HuH-7.5 (cell line): ENCODE results near the gene MINPP1.
A peak's percentile ranks its signal among the peaks of the same experiment; 100 is the strongest.
"Not testable (repeated sequence)": the region's sequence is repeated elsewhere in the genome, so short reads cannot be mapped to it uniquely, and the experiment has no call there.

Experiments used
- DNase-seq: peaks from one replicate; pipeline ENCODE4 v3.0.0; 2011; ENCODE audit warnings: low spot score

Gene MINPP1, protein sequence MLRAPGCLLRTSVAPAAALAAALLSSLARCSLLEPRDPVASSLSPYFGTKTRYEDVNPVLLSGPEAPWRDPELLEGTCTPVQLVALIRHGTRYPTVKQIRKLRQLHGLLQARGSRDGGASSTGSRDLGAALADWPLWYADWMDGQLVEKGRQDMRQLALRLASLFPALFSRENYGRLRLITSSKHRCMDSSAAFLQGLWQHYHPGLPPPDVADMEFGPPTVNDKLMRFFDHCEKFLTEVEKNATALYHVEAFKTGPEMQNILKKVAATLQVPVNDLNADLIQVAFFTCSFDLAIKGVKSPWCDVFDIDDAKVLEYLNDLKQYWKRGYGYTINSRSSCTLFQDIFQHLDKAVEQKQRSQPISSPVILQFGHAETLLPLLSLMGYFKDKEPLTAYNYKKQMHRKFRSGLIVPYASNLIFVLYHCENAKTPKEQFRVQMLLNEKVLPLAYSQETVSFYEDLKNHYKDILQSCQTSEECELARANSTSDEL

DNA sequence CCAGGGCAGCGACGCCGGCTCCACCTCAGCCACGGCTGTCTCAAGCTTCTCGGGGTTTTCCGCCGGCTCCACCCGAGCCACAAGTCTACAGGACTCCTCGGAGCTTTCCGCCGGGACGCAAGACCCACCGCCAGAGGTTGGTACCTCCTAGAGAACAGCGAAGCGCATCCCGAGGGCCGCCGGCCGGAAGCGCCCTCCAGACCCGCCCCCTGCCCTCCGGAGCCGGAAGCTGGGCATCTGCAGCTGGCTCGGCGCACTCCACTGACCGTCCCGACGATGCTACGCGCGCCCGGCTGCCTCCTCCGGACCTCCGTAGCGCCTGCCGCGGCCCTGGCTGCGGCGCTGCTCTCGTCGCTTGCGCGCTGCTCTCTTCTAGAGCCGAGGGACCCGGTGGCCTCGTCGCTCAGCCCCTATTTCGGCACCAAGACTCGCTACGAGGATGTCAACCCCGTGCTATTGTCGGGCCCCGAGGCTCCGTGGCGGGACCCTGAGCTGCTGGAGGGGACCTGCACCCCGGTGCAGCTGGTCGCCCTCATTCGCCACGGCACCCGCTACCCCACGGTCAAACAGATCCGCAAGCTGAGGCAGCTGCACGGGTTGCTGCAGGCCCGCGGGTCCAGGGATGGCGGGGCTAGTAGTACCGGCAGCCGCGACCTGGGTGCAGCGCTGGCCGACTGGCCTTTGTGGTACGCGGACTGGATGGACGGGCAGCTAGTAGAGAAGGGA, at the start of gene MINPP1:
Gene MINPP1 (plus strand): TSS at position 254 of the 726 bp plus-strand sequence. CDS start 23 bp downstream, at position 277.
- peak; percentile 73 for DNase-seq

DNA sequence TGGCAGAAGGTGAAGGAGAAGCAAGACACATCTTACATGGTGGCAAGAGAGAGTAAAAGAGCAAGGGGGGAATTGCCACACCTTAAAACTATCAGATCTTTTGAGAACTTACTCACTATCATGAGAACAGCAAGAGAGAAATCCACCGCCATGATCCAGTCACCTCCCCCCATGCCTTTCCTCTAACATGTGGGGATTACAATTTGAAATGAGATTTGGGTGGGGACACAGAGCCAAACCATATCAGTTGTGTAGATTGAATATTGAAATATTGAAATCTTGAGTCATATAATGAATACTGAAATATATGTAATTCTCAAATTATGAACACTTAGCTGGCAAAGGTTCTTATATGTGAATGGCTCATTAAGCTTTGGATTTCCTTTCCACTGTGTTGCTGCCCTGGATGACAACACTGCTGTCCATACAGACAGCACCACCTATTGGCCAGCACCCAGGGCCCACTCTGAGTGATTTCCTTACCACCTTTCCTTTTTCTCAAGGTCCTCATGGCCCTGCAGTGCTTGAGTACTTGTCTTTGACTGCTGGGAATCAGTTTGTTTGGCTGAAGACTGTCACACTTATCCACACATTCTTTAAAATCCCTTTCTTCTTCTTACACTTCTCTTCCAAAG, 48.0 kb upstream of the MINPP1 start:
- DNase-seq: not testable (repeated sequence)

DNA sequence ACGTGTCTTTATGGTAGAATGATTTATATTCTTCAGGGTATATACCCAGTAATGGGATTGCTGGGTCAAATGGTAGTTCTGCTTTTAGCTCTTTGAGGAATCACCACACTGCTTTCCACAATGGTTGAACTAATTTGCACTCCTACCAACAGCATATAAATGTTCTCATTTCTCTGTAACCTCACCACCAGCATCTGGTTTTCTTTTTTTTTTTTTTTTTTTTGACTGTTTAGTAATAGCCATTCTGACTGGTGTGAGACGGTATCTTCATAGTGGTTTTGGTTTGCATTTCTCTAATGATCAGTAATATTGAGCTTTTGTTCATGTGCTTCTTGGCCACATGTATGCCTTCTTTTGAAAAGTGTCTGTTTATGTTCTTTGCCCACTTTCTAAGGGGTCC, 42.9 kb upstream of the MINPP1 start:
- not testable (repeated sequence) for DNase-seq

DNA sequence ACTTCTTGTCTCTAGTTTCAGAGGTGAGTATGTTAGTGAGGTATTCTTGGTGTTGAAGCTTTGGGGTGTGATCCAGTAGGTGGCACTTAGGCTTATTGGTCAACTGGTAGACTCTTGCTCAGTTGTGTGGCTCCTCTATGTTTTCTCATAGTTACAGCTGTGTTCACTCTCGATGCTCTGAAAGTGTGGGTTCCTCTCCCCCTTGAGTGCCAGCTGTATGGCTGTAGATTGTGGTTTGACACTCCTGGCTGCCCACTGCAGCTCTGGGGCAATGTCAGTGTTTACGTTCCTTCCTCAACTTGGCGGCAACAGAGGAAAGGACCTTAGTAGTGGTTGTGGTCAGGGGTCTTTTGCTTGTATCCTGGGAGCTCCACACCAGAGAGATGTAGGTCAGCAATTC, 37.8 kb upstream of the MINPP1 start:
- not testable (repeated sequence) for DNase-seq

- not testable (repeated sequence) for DNase-seq
Measured at GRCh38 chr10:87488733-87489132, 16.0 kb upstream of the MINPP1 start.

- not testable (repeated sequence) for DNase-seq
Measured at GRCh38 chr10:87490285-87490684, 14.4 kb upstream of the MINPP1 start.

DNA sequence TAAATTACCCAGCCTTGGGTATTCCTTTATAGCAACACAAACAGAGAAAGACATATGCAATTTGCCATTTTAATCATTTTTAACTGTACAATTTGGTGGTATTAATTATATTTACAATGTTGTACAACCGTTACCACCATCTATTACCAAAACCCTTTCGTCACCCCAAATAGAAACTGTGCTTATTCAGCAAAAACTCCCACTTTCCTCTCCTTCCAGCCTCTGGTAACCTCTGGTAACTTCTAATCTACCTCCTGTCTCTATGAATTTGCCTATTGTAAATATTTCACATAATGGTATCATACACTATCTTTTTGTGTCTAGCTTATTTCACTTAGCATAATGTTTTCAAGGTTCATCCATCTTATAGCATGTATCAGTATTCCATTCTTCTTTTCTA, 12.2 kb upstream of the MINPP1 start:
- not testable (repeated sequence) for DNase-seq

DNA sequence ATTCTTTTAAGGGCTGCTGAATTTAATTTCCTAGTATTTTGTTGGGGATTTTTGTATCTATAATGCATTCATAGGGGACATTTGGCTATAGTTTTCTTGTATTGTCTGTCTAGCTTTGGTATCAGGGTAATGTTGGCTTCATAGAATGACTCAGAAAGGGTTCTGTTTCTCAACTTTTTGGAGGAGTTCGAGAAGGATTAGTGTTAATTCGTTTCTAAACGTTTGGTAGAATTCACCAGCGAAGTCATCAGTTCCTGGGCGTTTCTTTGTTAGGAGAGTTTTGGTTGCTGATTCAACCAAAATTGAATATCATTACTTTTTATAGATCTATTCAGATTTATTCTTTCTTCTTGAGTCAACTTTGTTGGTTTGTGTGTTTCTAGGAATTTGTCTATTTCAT, 9.2 kb upstream of the MINPP1 start:
- DNase-seq: not testable (repeated sequence)

- DNase-seq: not testable (repeated sequence)
Measured at GRCh38 chr10:87497386-87497785, 7.3 kb upstream of the MINPP1 start.

DNA sequence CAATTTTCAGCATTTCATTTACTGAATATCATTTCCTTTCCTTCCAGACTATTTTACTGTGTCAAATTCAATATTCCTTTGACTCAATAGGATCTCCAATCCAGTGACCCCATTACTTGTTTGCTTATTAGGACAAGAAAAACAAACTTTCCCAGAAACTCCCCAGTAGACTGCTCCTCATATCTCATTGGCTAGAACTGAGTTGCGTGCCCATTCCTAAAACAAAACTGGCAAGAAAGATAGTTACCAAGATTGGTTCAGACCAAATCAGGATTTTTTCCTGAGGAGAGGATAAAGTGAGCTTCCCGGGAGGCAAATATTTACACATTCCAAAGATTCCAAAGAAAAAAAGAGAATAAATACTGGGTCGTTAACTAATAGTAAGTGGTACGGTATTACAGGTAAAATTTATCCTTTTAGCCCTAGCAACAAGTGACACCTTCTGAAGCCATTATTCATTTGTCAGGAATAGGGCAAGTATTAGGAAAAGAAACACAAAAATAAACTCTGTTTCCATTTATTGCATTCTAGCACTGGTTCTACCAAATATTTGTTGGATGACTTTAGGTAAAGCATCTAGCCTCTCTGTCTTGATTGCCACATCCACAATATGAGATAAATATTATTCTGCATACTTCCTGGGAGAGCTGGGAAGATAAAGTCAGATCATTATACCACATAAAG, 6.4 kb upstream of the MINPP1 start:
- DNase-seq: not testable (repeated sequence)

GRCh38 chr10:87500646-87501048, 4.0 kb upstream of the MINPP1 start:
- peak; percentile 68 for DNase-seq

GRCh38 chr10:87503401-87503800, 1.3 kb upstream of the MINPP1 start:
- DNase-seq: no peak

DNA sequence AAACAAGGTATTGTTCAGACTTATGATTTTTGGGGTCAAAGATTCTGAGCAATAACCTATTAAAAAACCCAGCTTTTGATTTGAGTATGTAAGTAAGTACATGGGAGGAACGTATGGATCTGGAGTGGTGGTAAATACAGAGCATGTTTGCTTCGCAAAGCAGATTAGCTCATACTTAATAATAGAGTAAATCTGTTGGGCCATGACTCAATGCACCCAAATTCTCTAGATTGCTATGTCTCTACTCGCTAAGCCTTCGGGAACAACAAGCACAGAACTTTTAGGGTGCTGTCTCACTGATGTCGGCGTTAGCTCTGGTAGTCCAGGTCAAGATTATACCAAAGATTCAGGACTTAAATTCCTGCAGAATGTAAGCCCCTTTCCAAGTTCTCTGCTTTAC, 807 bp upstream of the MINPP1 start:
- DNase-seq: no peak

GRCh38 chr10:87504307-87504639, 420 bp upstream of the MINPP1 start:
- no peak for DNase-seq

DNA sequence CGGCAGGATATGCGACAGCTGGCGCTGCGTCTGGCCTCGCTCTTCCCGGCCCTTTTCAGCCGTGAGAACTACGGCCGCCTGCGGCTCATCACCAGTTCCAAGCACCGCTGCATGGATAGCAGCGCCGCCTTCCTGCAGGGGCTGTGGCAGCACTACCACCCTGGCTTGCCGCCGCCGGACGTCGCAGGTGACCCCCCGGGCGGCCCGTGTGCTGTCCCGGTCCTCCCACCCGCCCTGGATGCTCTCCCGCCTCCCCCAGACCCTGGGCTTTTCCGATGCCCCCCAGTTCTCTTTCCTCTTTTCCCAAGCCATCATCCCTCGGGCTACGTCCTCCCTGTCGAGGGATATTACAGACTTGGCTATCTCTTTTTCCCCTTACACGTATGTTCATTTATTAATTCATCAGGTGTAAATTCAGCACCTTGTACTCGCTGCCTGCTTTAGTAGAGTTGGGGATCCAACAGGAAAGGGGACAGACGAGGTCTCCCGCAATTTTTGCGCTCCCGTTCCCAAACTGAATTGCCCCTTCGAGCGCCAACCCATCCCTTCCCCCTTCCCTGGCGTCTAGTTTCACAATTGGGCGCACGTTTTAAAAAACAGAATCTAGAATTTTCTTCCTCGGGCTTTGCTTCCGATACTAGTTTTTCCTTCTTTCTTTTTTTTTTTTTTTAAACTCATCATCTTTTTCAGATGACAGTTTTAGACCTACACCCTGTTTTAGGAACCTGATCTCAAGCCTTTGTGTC, 846 bp downstream of the MINPP1 start:
- DNase-seq: peak; percentile 64

DNA sequence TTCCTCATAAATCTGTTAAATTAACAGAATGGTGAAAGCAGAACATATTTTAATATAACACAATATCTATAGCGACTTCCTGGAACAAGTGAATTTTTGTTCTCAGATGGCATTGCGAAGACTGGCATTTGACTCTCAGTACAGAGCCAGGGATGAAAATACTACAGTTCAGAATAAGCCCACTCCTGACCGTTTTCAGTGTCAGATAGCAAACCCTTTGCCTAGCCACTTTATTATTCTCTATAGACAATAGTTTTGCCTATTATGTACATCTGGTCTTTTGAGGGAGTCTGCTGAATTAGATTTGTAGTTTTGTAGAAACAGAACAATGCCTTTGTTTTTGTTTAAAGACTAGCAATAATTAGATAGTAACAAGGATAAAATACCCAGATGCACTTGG, 2.3 kb downstream of the MINPP1 start:
- DNase-seq: no peak

GRCh38 chr10:87507879-87508483, 3.3 kb downstream of the MINPP1 start:
- DNase-seq: no peak

GRCh38 chr10:87508837-87509236, 4.1 kb downstream of the MINPP1 start:
- no peak for DNase-seq

- DNase-seq: no peak
Measured at GRCh38 chr10:87510025-87510424, 5.3 kb downstream of the MINPP1 start.

GRCh38 chr10:87511526-87511925, 6.8 kb downstream of the MINPP1 start:
- no peak for DNase-seq

DNA sequence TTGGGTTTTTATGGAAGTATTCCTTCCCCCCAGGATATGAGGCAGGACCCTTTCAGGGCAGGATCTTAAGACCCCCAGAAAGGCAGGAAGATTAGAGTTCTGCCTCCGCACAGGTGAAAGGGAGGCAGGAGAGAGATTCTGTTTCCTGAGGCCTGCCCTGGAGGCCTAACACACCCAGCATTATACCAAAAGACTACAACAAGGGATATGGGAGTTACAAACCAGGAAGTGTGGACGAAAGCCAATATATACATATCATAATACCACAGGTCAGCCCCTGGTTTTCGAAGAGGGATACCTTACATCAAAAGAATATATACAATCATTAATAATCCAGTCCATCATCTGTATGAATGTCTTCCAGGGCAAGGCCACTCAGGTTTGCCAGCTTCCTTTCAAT, 14.2 kb downstream of the MINPP1 start:
- DNase-seq: no peak
